IMR-90 (cell line): ENCODE data around the gene NEAT1. TPM values are rescaled to one million over a fixed set of nuclear protein-coding genes. Genes with fewer than 3 reads are reported as not detected.
A peak's percentile ranks its signal among the peaks of the same experiment; 100 is the strongest.

Source experiments
- ATAC-seq: fragments of 200-7000 bp; cut with Tn5 transposase; 2 replicates; pipeline ENCODE4 v1.9.1; 2020; ENCODE audit warnings: low read depth, mild to moderate bottlenecking, moderate library complexity
- BruUV-seq: library from RNA; stranded (reverse); fragments of 400-500 nt; replicated peaks from 2 replicates; lab custom pipeline; 2021; lab: Mats Ljungman, UMichigan
- CTCF ChIA-PET: fragments of 300-600 bp; formaldehyde crosslinking; extraction: SDS; loops from one replicate; lab custom pipeline; 2021; ENCODE audit warnings: antibody characterized with exemption; lab: Yijun Ruan, JAX
- POLR2A ChIA-PET: fragments of 300-600 bp; sonication (Branson Sonifier 250); formaldehyde crosslinking; loops from one replicate; lab custom pipeline; 2022; ENCODE audit warnings: antibody characterized with exemption; ENCODE audit not compliant: unreplicated experiment; lab: Charles Lee
- DNase-seq: peaks from one replicate; pipeline ENCODE4 v3.0.0; 2013
- H2AFZ ChIP-seq: replicated peaks from 2 replicates; pipeline ENCODE3; 2013; ENCODE audit warnings: low read length, mild to moderate bottlenecking; ENCODE audit not compliant: poor library complexity
- H2AK5ac ChIP-seq: 2 replicates; pipeline ENCODE4 v1.6.1; 2013; ENCODE audit warnings: low read depth, low read length, inconsistent platforms
- H2AK9ac ChIP-seq: replicated peaks from 2 replicates; pipeline ENCODE3; 2013; ENCODE audit warnings: mild to moderate bottlenecking, low read depth, low read length, moderate library complexity; ENCODE audit not compliant: poor library complexity
- H2BK120ac ChIP-seq: 2 replicates; pipeline ENCODE4 v1.6.1; 2013; ENCODE audit warnings: low read depth, low read length, inconsistent platforms
- H2BK15ac ChIP-seq: 3 replicates; pipeline ENCODE4 v1.6.1; 2013; ENCODE audit warnings: low read depth, low read length, inconsistent platforms
- H2BK20ac ChIP-seq: 2 replicates; pipeline ENCODE4 v1.6.1; 2013; ENCODE audit warnings: low read depth, mild to moderate bottlenecking, inconsistent platforms, low read length, moderate library complexity
- H2BK5ac ChIP-seq: 2 replicates; pipeline ENCODE4 v1.6.1; 2013; ENCODE audit warnings: mild to moderate bottlenecking, low read depth, low read length, inconsistent platforms; ENCODE audit not compliant: poor library complexity, severe bottlenecking
- H3K14ac ChIP-seq: replicated peaks from 2 replicates; pipeline ENCODE4 v1.6.1; 2013; ENCODE audit warnings: low read depth, low read length, inconsistent platforms
- H3K18ac ChIP-seq: 2 replicates; pipeline ENCODE4 v1.6.1; 2013; ENCODE audit warnings: low read depth, low read length, control low read depth
- H3K23ac ChIP-seq: 2 replicates; pipeline ENCODE4 v1.6.1; 2013; ENCODE audit warnings: low read depth, low read length, inconsistent platforms
- H3K27ac ChIP-seq: 2 replicates; pipeline ENCODE4 v1.5.1; 2013; ENCODE audit warnings: mild to moderate bottlenecking, control low read depth, low read length; ENCODE audit not compliant: insufficient read depth
- H3K27me3 ChIP-seq: 2 replicates; pipeline ENCODE4 v1.6.1; 2013; ENCODE audit warnings: low read length; ENCODE audit not compliant: control insufficient read depth, insufficient read depth
- H3K36me3 ChIP-seq: 2 replicates; pipeline ENCODE4 v1.6.1; 2013; ENCODE audit warnings: low read length, mixed read lengths; ENCODE audit not compliant: control insufficient read depth, insufficient read depth
- H3K4ac ChIP-seq: 2 replicates; pipeline ENCODE4 v1.6.1; 2013; ENCODE audit warnings: low read depth, low read length, inconsistent platforms
- H3K4me1 ChIP-seq: 2 replicates; pipeline ENCODE4 v1.6.1; 2013; ENCODE audit warnings: low read length, mixed read lengths; ENCODE audit not compliant: control insufficient read depth, insufficient read depth
- H3K4me2 ChIP-seq: 2 replicates; pipeline ENCODE4 v1.6.1; 2013; ENCODE audit warnings: low read depth, mild to moderate bottlenecking, control low read depth, low read length, moderate library complexity
- H3K4me3 ChIP-seq: 2 replicates; pipeline ENCODE4 v1.5.1; 2013; ENCODE audit warnings: low read depth, mild to moderate bottlenecking, control low read depth, low read length, moderate library complexity; ENCODE audit not compliant: insufficient read depth
- H3K56ac ChIP-seq: 2 replicates; pipeline ENCODE4 v1.6.1; 2013; ENCODE audit warnings: low read length, inconsistent platforms; ENCODE audit not compliant: insufficient read depth; ENCODE audit errors: extremely low read depth
- H3K79me1 ChIP-seq, 2 experiments: 2 replicates each; pipeline ENCODE4 v1.6.1; 2013; ENCODE audit warnings: low read length in 2 of 2, inconsistent platforms in 1 of 2, low read depth in 1 of 2
- H3K9ac ChIP-seq: 2 replicates; pipeline ENCODE4 v1.6.1; 2013; ENCODE audit warnings: low read depth, low read length, control low read depth
- H3K9me1 ChIP-seq: 2 replicates; pipeline ENCODE4 v1.6.1; 2013; ENCODE audit warnings: low read length, inconsistent platforms; ENCODE audit not compliant: insufficient read depth
- H3K9me3 ChIP-seq: 2 replicates; pipeline ENCODE4 v1.6.1; 2013; ENCODE audit warnings: low read length; ENCODE audit not compliant: control insufficient read depth, insufficient read depth
- H4K20me1 ChIP-seq: 2 replicates; pipeline ENCODE4 v1.6.1; 2013; ENCODE audit warnings: low read length, inconsistent platforms; ENCODE audit not compliant: insufficient read depth
- H4K5ac ChIP-seq: 2 replicates; pipeline ENCODE4 v1.6.1; 2013; ENCODE audit warnings: mild to moderate bottlenecking, low read depth, low read length, control low read depth
- H4K8ac ChIP-seq, 2 experiments: 2 replicates each; pipeline ENCODE4 v1.6.1; 2013; ENCODE audit warnings: low read depth in 2 of 2, low read length in 2 of 2, control low read depth in 1 of 2, inconsistent platforms in 1 of 2
- H4K91ac ChIP-seq: 2 replicates; pipeline ENCODE4 v1.6.1; 2013; ENCODE audit warnings: low read depth, low read length, inconsistent platforms; ENCODE audit not compliant: insufficient read depth
- MAFK ChIP-seq: IDR thresholded peaks from 2 replicates; pipeline ENCODE4 v1.6.1; 2012; ENCODE audit warnings: low read depth, low read length, improper control_type of control experiment
- MXI1 ChIP-seq: IDR thresholded peaks from 2 replicates; pipeline ENCODE4 v1.6.1; 2012; ENCODE audit warnings: low read depth, mild to moderate bottlenecking, low read length, moderate library complexity, borderline replicate concordance
- NFE2L2 ChIP-seq: fragments of 150-350 bp; IDR thresholded peaks from 2 replicates; pipeline ENCODE4 v1.6.1; 2016; ENCODE audit warnings: low read depth, mild to moderate bottlenecking, low read length
- RCOR1 ChIP-seq: IDR thresholded peaks from 2 replicates; pipeline ENCODE4 v1.6.1; 2012; ENCODE audit warnings: mild to moderate bottlenecking, low read length, improper control_type of control experiment; ENCODE audit not compliant: insufficient replicate concordance
- SMC3 ChIP-seq: fragments of 150-350 bp; IDR thresholded peaks from 2 replicates; pipeline ENCODE4 v1.6.1; 2016; ENCODE audit warnings: low read depth, mild to moderate bottlenecking, antibody characterized with exemption, low read length, moderate library complexity
- WGBS, 2 experiments: methylation state at CpG; one replicate each; pipeline versions ENCODE4 v1.1.5 to v1.1.7; 2013; ENCODE audit warnings: missing lambda C conversion rate in 2 of 2; ENCODE audit not compliant: insufficient read length in 1 of 2; ENCODE audit errors: extremely low coverage in 2 of 2; 5-methylcytosine and 5-hydroxymethylcytosine counted together
- dilution Hi-C: fragments of 300-500 bp; cut with HindIII; formaldehyde crosslinking; loops from one replicate; pipeline ENCODE4 v1.14.3; 2018; ENCODE audit warnings: low sequenced_read_pairs; ENCODE audit not compliant: unreplicated experiment
- in situ Hi-C: fragments of 300-500 bp; cut with MboI; formaldehyde crosslinking; loops from 3 replicates; pipeline ENCODE4 v1.14.3; 2019; ENCODE audit warnings: low sequenced_read_pairs, inconsistent platforms, mixed read lengths
- intact Hi-C: fragments of 100-400 bp; cut with micrococcal nuclease; formaldehyde crosslinking; loops from 2 replicates; pipeline ENCODE4 v1.10.0; 2022
- polyA plus RNA-seq, 3 experiments: library from polyadenylated mRNA; depleted of rRNA; stranded (reverse); fragments of >200 nt; gene quantifications; 2 replicates each; pipeline ENCODE4 v1.2.3, GENCODE V29; 2012; ENCODE audit warnings: low replicate concordance in 1 of 3
- total RNA-seq: library from RNA; depleted of rRNA; stranded (reverse); fragments of >200 nt; gene quantifications from 2 replicates; pipeline ENCODE4 v1.2.3, GENCODE V29; 2012
- TF ChIP-seq, protein P1 (sequence below): conservative IDR thresholded peaks from 2 replicates; pipeline ENCODE4 v1.5.1; 2012; ENCODE audit warnings: mild to moderate bottlenecking, low read depth, low read length, improper control_type of control experiment

Gene NEAT1
- total and polyA plus RNA-seq, 2 of the 4 experiments (the other 2 are of a cell fraction) = 30.1 to 114 TPM

DNA sequence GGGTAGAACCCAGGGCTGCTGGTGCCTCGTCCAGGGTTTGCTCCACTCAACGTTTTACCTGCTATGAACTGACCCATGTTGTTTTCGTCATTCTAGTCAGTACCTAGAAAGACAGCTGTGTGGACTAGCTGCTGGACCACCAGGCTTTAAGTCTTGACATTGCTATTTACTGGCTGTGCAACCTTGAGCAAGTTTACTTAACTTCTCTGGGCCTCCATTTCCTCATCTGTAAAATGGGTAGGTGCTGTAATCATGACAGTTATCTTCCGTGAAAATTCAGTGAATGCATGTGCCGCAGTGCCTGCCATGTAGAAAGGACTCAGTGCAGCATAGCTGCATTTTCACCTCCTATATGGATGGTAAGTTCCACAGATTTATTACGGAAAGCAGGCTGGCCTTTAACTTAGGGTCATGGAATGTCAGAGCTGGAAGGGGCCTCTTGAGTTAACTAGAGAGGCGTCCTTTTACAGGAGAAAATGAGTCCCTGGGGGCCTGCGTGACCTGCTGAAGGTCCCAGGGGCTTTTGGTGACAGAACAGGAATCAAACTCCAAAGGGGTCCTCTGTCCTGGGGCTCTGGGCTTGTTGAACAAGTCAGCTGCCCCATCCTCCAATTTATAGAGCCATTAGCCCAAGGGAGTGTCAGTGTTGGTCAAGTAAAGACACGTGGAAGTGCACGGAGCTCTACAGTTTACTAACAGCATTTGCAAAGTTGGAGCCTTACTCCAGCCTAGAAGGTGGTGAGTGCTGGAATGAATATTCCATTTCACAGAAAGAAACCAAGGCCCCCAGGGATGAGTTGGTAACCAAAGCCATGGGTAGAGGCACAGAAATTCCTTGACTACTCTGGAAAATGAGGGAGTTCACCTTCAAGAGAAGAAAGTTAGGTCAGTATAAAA, 64.2 kb downstream of the NEAT1 start:
- CTCF ChIA-PET = interaction anchor here (1.0 kb wide), 1 partner anchor 15 kb away, joined by 4 read pairs; no protein-coding TSS in a partner anchor
- H3K4me2 ChIP-seq = peak overlapping the region; percentile 23
- H3K9me3 ChIP-seq = no peaks in the 10 kb centered on the region
- peaks cover 46% of the 10 kb centered on the region for H3K4me1 ChIP-seq
- peak overlapping the region; percentile 82 for H3K27ac ChIP-seq
- ATAC-seq (no peak), DNase-seq (no peak)
- peaks cover 23% of the 10 kb centered on the region for H3K9me1 ChIP-seq
- H3K27me3 ChIP-seq = no peaks in the 10 kb centered on the region
- H2AK5ac ChIP-seq = peak overlapping the region; percentile 91
- POLR2A ChIA-PET = interaction anchor here (0.6 to 9.6 kb wide), 6 partner anchors 8 to 66 kb away, joined by 3 to 400 read pairs (median 9); partner anchors contain the start of genes MALAT1 and NEAT1
- H3K18ac ChIP-seq = peak overlapping the region; percentile 48
- peak overlapping the region; percentile 81 for H3K56ac ChIP-seq
- H2BK15ac ChIP-seq = peak overlapping the region; percentile 86; the same call in 2 of the 3 replicates
- H3K14ac ChIP-seq = peak overlapping the region; percentile 91
- no TSS peak for BruUV-seq
- dilution Hi-C loops = no loop called here
- intact Hi-C loops = no loop called here
- H3K4ac ChIP-seq = peak overlapping the region; percentile 94
- peak overlapping the region; percentile 38 to 96 for H4K8ac ChIP-seq
- TF ChIP-seq, protein P1, sequence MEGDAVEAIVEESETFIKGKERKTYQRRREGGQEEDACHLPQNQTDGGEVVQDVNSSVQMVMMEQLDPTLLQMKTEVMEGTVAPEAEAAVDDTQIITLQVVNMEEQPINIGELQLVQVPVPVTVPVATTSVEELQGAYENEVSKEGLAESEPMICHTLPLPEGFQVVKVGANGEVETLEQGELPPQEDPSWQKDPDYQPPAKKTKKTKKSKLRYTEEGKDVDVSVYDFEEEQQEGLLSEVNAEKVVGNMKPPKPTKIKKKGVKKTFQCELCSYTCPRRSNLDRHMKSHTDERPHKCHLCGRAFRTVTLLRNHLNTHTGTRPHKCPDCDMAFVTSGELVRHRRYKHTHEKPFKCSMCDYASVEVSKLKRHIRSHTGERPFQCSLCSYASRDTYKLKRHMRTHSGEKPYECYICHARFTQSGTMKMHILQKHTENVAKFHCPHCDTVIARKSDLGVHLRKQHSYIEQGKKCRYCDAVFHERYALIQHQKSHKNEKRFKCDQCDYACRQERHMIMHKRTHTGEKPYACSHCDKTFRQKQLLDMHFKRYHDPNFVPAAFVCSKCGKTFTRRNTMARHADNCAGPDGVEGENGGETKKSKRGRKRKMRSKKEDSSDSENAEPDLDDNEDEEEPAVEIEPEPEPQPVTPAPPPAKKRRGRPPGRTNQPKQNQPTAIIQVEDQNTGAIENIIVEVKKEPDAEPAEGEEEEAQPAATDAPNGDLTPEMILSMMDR = no peak
- no peak for TF ChIP-seq MXI1
- no peak for TF ChIP-seq RCOR1
- TF ChIP-seq MAFK = no peak
- no peak for TF ChIP-seq NFE2L2
- no peak for TF ChIP-seq SMC3
- peak overlapping the region; percentile 81 for H2AK9ac ChIP-seq
- peak overlapping the region; percentile 38 for H4K5ac ChIP-seq
- H3K36me3 ChIP-seq = no peaks in the 10 kb centered on the region
- peak overlapping the region; percentile 87 for H2BK5ac ChIP-seq
- H2AFZ ChIP-seq = peak overlapping the region; percentile 35
- H3K9ac ChIP-seq = peak overlapping the region; percentile 14
- no peaks in the 10 kb centered on the region for H4K20me1 ChIP-seq
- H3K4me3 ChIP-seq = no peak overlapping the region
- H3K23ac ChIP-seq = peak overlapping the region; percentile 97
- 88% methylated on average over 3 of the region's 10 CpGs; no CpG with 5 or more reads in 1 of the 2 experiments for WGBS, 2 experiments
- H4K91ac ChIP-seq = peak overlapping the region; percentile 97
- peak overlapping the region; percentile 94 for H2BK120ac ChIP-seq
- in situ Hi-C loops = no loop called here
- peaks cover 18 to 66% of the 10 kb centered on the region in 2 experiments for H3K79me1 ChIP-seq
- H2BK20ac ChIP-seq = peak overlapping the region; percentile 93
